Breast epithelium (tissue), 4 donors: ENCODE measurements around the gene ASXL1. TPM values are rescaled to one million over a fixed set of nuclear protein-coding genes. Genes with fewer than 3 reads are reported as not detected.

Experiments used
- DNase-seq, 2 donors: peaks; one replicate each; pipeline ENCODE4 v3.0.0-alpha.2; 2019; ENCODE audit warnings: low spot score in 2 of 2
- H3K27ac ChIP-seq, 2 donors: fragments of 200-600 bp; sonication (generic) in 1 of 2; one replicate each; pipeline ENCODE4 v1.5.1; 2016 to 2019; ENCODE audit warnings: mild to moderate bottlenecking in 1 of 2
- H3K27me3 ChIP-seq, 2 donors: fragments of 200-600 bp; sonication (generic) in 1 of 2; one replicate each; pipeline versions ENCODE4 v1.5.1 to v1.6.0; 2017 to 2019; ENCODE audit warnings: control low read depth in 1 of 2, mild to moderate bottlenecking in 1 of 2
- H3K36me3 ChIP-seq: fragments of 200-600 bp; one replicate; pipeline ENCODE4 v1.5.1; 2019
- H3K4me1 ChIP-seq, 2 donors: fragments of 200-600 bp; sonication (generic); one replicate each; pipeline ENCODE4 v1.5.1; 2016 to 2019; ENCODE audit warnings: control low read depth in 1 of 2
- H3K4me3 ChIP-seq, 3 donors: fragments of 200-600 bp; sonication (generic); 1 replicate in 2 of 3; 2 replicates in 1 of 3; pipeline ENCODE4 v1.5.1; 2016 to 2019; ENCODE audit warnings: mild to moderate bottlenecking in 3 of 3, moderate library complexity in 2 of 3
- H3K9me3 ChIP-seq, 2 donors: fragments of 200-600 bp; sonication (generic) in 1 of 2; one replicate each; pipeline ENCODE4 v1.5.1; 2016 to 2019; ENCODE audit warnings: control low read depth in 1 of 2
- CTCF ChIP-seq, 3 donors: fragments of 450-650 bp; IDR thresholded peaks; one replicate each; pipeline ENCODE4 v1.5.1; 2016 to 2017; ENCODE audit warnings: antibody characterized with exemption in 3 of 3, mild to moderate bottlenecking in 3 of 3, moderate library complexity in 3 of 3
- POLR2A ChIP-seq: fragments of 450-650 bp; IDR thresholded peaks from one replicate; pipeline ENCODE4 v1.6.1; 2016; ENCODE audit warnings: antibody characterized with exemption, mild to moderate bottlenecking, moderate library complexity
- POLR2AphosphoS5 ChIP-seq, 3 donors: sonication (generic); formaldehyde crosslinking; IDR thresholded peaks; one replicate each; pipeline ENCODE4 v1.6.1; 2017; ENCODE audit warnings: antibody characterized with exemption in 3 of 3
- intact Hi-C: fragments of 100-400 bp; cut with DNase I; formaldehyde crosslinking; loops from one replicate; pipeline ENCODE4 v1.15.1; 2023; ENCODE audit warnings: low total_unique reads
- total RNA-seq, 3 donors: library from RNA; depleted of rRNA; stranded (reverse); fragments of >200 nt; gene quantifications; one replicate each; pipeline ENCODE4 v1.1.0, GENCODE V29; 2016

ASXL1 gene
- total RNA-seq, 3 donors from 2014 or later: 73.3 to 102 (median 97.3) TPM

DNA sequence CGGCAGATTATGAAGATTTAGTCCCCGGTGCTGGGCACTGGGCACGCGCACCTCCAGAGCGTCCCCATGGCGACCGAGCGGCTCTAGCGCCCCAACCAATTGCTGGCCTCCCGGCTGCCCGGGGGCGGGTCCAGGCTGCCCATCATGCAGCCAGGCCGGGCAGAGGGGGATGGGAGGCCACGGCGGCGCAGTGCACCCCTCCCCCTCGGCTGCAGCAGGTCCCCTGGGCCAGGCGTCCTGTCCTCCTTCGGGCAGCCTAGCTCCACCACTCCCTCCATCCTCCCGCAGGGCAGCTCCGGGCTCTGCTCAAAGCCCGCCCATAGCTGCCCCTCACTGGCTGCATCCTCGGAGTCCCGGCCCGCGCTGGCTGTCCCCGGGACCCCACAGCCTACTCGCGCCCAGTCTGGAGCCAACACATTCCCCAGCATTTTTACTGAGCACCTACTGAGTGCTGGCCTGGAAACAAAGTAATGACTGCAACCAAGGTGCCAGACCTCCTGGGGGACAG, 99.4 kb downstream of the ASXL1 start:
- DNase-seq: no peak
- Histone ChIP-seq H3K4me3 (peak overlapping the region; percentile 35 to 67 (median 48)), H3K36me3 (peaks cover 8% of the 10 kb centered on the region), H3K27me3 (no peaks in the 10 kb centered on the region), H3K27ac (peak overlapping the region in 1 of 2 donors; percentile 55), H3K9me3 (no peaks in the 10 kb centered on the region), H3K4me1 (peaks cover 7% of the 10 kb centered on the region in 2 donors)
- TF ChIP-seq CTCF (IDR thresholded peaks at IDR 0.05) (no peak), POLR2AphosphoS5 (IDR thresholded peaks at IDR 0.05) (no peak), POLR2A (no peak)
- intact Hi-C loops: no loop called here

DNA sequence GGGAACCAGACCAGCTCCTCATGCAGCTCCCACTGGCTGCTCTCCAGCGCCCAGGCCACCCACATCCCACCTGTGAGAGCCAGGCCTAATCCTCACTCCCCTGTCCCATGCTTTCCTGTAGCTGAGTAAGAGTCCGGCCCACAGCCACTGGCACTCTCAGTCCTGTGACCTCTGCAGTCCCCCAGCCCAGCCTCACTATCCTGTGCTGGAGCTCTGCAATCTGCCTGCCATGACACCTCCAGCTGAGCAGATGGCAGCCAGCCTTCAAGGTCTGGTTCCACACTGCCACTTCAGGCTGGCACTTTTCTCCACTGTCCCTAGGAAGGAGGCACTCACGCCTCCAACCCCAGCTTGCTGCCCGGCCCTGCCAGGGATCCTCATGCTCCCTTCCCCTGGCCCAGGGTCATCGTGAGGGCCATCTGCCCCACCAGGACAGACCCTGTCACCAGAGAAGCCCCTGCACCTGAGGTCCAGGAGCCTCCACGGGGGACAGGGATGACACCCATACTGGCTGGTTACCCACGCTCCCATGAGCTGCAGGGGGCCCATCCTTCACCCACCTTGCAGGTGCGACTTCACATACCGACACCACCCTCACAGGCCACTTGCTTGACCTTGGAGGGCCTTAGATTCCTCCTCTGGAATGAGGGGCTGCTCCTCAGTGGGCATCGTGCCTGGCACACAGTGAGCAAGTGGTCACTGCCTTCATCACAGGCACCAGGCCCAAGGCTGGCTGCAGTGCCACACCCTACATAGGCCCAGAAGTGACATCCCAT, 100.1 kb downstream of the ASXL1 start:
- intact Hi-C loops: no loop called here
- H3K9me3 ChIP-seq: no peaks in the 10 kb centered on the region
- H3K27ac ChIP-seq: no peak overlapping the region
- H3K36me3 ChIP-seq: peaks cover under 1% of the 10 kb centered on the region
- no peak for DNase-seq
- TF ChIP-seq CTCF (IDR thresholded peaks at IDR 0.05) (no peak), POLR2A (no peak), POLR2AphosphoS5 (IDR thresholded peaks at IDR 0.05) (no peak)
- H3K27me3 ChIP-seq: no peaks in the 10 kb centered on the region
- H3K4me1 ChIP-seq: peaks cover 7 to 8% of the 10 kb centered on the region in 2 donors
- H3K4me3 ChIP-seq: peak overlapping the region in 1 of 3 donors; percentile 67

DNA sequence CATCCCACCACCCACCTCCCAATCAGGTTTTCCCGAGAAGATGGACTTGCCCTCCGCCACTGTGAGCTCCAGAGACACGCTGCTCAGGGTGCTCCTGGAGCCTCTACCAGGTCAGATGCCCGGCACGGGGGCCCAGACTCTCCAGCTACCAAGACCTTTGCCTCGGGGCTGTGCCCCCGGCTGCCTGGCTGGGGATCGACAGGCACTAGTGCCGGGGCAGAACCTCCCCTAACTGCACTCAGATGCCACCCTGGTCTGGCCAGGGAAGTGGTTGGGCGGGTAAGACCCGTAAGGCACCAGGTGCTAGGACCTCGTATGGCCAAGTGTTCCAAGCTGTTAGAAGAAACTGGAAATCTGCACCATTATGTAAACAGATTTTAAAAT, 100.7 kb downstream of the ASXL1 start:
- intact Hi-C loops: no loop called here
- DNase-seq: no peak
- Histone ChIP-seq H3K27ac (no peak overlapping the region), H3K4me1 (peaks cover 7 to 13% of the 10 kb centered on the region in 2 donors), H3K27me3 (no peaks in the 10 kb centered on the region), H3K9me3 (no peaks in the 10 kb centered on the region), H3K36me3 (no peaks in the 10 kb centered on the region), H3K4me3 (no peak overlapping the region)
- TF ChIP-seq POLR2A (no peak), CTCF (IDR thresholded peaks at IDR 0.05) (no peak), POLR2AphosphoS5 (IDR thresholded peaks at IDR 0.05) (no peak)

DNA sequence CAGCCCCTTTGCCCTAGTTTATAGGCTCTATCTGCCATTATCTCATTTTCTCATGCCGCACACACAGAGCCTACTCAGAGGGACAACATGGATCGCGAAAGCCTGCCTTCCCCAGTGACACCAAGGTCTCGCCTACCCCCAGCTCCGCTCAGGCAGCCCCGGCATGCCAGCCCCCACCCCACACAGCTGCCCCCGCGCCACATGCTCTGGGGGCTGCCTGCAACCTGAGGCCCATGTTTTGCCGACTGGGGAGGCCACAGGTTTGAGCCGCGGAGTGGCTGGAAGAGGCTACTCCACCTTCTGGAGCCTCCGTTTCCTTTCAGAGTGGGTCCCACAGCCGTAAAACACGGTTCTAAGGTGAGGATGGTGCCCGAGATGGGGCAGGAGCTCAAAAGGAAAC, 102.1 kb downstream of the ASXL1 start:
- no peaks in the 10 kb centered on the region for H3K36me3 ChIP-seq
- no peak for DNase-seq
- TF ChIP-seq POLR2A: no peak
- no peak for TF ChIP-seq POLR2AphosphoS5 (IDR thresholded peaks at IDR 0.05)
- no peak for TF ChIP-seq CTCF (IDR thresholded peaks at IDR 0.05)
- H3K4me1 ChIP-seq: peaks cover 7 to 27% of the 10 kb centered on the region in 2 donors
- H3K4me3 ChIP-seq: no peak overlapping the region
- H3K27me3 ChIP-seq: no peaks in the 10 kb centered on the region
- intact Hi-C loops: no loop called here
- H3K9me3 ChIP-seq: no peaks in the 10 kb centered on the region
- H3K27ac ChIP-seq: no peak overlapping the region

DNA sequence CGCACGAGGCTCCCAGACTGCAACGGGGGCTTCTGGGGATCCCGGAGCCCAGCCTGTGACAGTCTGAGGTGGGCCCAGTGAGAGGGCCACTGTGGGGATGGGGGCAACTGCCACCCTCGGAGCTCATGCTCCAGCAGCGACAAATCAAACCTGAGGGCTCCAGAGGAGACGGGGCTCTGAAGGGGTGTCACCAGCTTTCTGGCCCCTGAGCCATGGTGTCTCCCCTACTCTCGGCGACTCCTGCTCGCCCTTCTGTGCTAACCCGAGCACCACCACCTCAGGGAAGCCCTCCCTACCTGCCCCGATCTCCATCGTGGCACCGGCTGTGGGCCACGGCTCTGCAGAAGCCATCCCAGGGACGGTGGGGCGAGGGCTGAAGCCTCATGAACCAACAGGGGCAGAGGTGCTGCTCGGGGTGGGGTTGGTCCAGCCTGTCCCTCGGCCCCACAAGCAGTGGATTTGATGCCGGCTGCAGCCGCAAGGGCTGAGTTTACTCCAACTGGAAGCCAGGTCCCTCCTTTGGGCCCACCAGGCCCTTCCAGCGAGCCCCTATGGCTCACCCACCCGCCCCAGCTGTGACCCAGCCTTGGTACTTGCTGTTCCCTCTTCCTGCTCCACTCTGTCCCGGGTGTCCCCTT, 102.7 kb downstream of the ASXL1 start:
- DNase-seq: no peak
- Histone ChIP-seq H3K9me3 (no peaks in the 10 kb centered on the region), H3K4me1 (peaks cover 9 to 32% of the 10 kb centered on the region in 2 donors), H3K27me3 (no peaks in the 10 kb centered on the region), H3K4me3 (no peak overlapping the region), H3K27ac (no peak overlapping the region), H3K36me3 (no peaks in the 10 kb centered on the region)
- intact Hi-C loops: no loop called here
- TF ChIP-seq POLR2AphosphoS5 (IDR thresholded peaks at IDR 0.05): no peak
